Heart left ventricle (tissue), 13 donors: Measurements from ENCODE around the gene FBXO46.

Experiments
- POLR2A ChIP-seq, 2 donors: fragments of 450-650 bp; IDR thresholded peaks; one replicate each; pipeline ENCODE4 v1.6.1; 2017; ENCODE audit warnings: antibody characterized with exemption in 2 of 2, mild to moderate bottlenecking in 2 of 2, moderate library complexity in 2 of 2
- TF ChIP-seq, protein P1 (sequence below), 12 donors: fragments of 200-600 bp; sonication (generic) in 4 of 12; IDR thresholded peaks; one replicate each; pipeline versions ENCODE4 v1.5.0 to v1.8.0; 2018 to 2022; ENCODE audit warnings: antibody characterized with exemption in 12 of 12, mild to moderate bottlenecking in 5 of 12
- donor health status: ischemic (EF 13 %, LVEDD 7.1; RV severe dilation, severe dysfunction).
- donor health status: DM: no; HTN: yes; CAD: no.
- donor health status: DM: no; HTN: no; CAD: no.
- donor health status: ischemic (EF 25% LVEDD 6.9; RV normal size, moderate dysfunction).
- donor health status: ischemic (EF 25% LVEDD 5.7; RV mildly dilated, moderate dysfunction).
- donor health status: ischemic (EF 35%, LVEDD 5.7; RV mildly dilated, moderate dysfunction).
- donor health status: nonischemic (EF 11% LVEDD 7.7; RV severe dilation, severe dysfunction).
- donor health status: DM: yes; HTN: yes; CAD: no.
- donor health status: PGD.
- donor health status: ischemic (EF 29% LVEDD 5.4; RV normal size, mild dysfunction).
- donor health status: nonischemic (EF 23%, LVEDD 6.1; RV moderate dilation, normal function).

DNA sequence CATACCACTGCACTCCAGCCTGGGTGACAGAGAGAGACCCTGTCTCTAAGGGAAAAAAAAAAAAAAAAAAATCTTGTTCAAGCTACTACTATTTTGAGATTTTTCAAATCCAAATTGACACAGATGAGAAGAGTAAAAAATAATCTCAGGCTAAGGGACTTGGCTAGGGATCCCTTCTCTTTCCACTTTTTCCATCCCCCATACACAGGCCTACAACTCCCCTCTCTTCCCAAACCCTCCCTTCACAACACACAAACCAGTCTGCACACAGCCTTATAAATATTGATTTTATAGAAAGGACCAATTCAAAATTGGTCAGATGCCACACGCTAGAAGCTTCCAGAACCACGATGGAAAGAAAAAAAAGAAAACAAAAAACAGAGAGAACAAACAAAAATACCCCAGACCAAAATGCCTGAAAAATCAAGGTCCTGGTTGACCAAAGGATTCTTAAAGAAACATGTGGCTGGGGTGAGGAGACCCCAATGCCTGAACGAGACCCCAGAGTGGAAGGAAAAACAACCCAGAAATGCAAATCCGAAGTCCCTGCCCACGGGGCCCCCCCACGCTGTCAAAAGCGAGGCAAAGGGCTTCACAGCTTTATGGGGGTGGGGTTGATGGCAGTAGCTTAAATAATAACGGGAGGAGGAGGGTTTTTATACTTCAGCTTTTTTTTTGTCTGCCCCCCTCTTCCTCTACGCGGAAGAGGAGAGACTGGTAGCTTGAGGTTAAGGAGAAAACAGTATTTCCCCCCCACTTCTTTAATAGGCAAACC lies 20.2 kb downstream of the FBXO46 start:
- TF ChIP-seq, protein P1, sequence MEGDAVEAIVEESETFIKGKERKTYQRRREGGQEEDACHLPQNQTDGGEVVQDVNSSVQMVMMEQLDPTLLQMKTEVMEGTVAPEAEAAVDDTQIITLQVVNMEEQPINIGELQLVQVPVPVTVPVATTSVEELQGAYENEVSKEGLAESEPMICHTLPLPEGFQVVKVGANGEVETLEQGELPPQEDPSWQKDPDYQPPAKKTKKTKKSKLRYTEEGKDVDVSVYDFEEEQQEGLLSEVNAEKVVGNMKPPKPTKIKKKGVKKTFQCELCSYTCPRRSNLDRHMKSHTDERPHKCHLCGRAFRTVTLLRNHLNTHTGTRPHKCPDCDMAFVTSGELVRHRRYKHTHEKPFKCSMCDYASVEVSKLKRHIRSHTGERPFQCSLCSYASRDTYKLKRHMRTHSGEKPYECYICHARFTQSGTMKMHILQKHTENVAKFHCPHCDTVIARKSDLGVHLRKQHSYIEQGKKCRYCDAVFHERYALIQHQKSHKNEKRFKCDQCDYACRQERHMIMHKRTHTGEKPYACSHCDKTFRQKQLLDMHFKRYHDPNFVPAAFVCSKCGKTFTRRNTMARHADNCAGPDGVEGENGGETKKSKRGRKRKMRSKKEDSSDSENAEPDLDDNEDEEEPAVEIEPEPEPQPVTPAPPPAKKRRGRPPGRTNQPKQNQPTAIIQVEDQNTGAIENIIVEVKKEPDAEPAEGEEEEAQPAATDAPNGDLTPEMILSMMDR (IDR thresholded peaks at IDR 0.05): no peak
- TF ChIP-seq POLR2A (IDR thresholded peaks at IDR 0.05): no peak
